DND-41 (cell line): ENCODE measurements around the gene TMEM203.
A peak's percentile ranks its signal among the peaks of the same experiment; 100 is the strongest.

ENCODE experiments used
- ATAC-seq: fragments of 200-7000 bp; cut with Tn5 transposase; 3 replicates; pipeline ENCODE4 v1.9.1; 2021; ENCODE audit warnings: low read depth; ENCODE audit not compliant: insufficient read depth
- DNase-seq: peaks from one replicate; pipeline ENCODE4 v3.0.0-alpha.2; 2020
- H2AFZ ChIP-seq: 2 replicates; pipeline ENCODE4 v1.6.0; 2012; ENCODE audit warnings: low read depth, low read length
- H3K27ac ChIP-seq: 2 replicates; pipeline ENCODE4 v1.5.1; 2012; ENCODE audit warnings: low read length, inconsistent platforms
- H3K27me3 ChIP-seq: fragments of 200-600 bp; sonication (generic); 2 replicates; pipeline ENCODE4 v1.6.0; 2012; ENCODE audit warnings: low read length, mild to moderate bottlenecking, inconsistent platforms; ENCODE audit not compliant: insufficient read depth, poor library complexity
- H3K36me3 ChIP-seq: 2 replicates; pipeline ENCODE4 v1.5.1; 2012; ENCODE audit warnings: low read length, inconsistent platforms; ENCODE audit not compliant: insufficient read depth
- H3K4me1 ChIP-seq: 2 replicates; pipeline ENCODE4 v1.5.1; 2012; ENCODE audit warnings: mild to moderate bottlenecking, low read length; ENCODE audit not compliant: insufficient read depth
- H3K4me2 ChIP-seq: 2 replicates; pipeline ENCODE4 v1.6.0; 2012; ENCODE audit warnings: mild to moderate bottlenecking, moderate library complexity, low read length, inconsistent platforms; ENCODE audit not compliant: insufficient read depth
- H3K4me3 ChIP-seq, 2 experiments: fragments of 200-600 bp in 1 of 2; shearing (Covaris generic) in 1 of 2; 2 replicates each; pipeline ENCODE4 v1.5.1; 2012 to 2016; ENCODE audit warnings: inconsistent platforms in 2 of 2, low read length in 2 of 2, mild to moderate bottlenecking in 2 of 2, low read depth in 1 of 2, moderate library complexity in 1 of 2
- H3K79me2 ChIP-seq: 2 replicates; pipeline ENCODE4 v1.6.0; 2012; ENCODE audit warnings: low read length, inconsistent platforms; ENCODE audit not compliant: insufficient read depth
- H3K9ac ChIP-seq: 2 replicates; pipeline ENCODE4 v1.6.0; 2012; ENCODE audit warnings: low read depth, mild to moderate bottlenecking, inconsistent platforms, low read length, moderate library complexity
- H3K9me3 ChIP-seq: 2 replicates; pipeline ENCODE4 v1.5.1; 2012; ENCODE audit warnings: low read length, moderate library complexity, mild to moderate bottlenecking, inconsistent platforms; ENCODE audit not compliant: insufficient read depth, severe bottlenecking
- H4K20me1 ChIP-seq: 2 replicates; pipeline ENCODE4 v1.6.0; 2012; ENCODE audit warnings: low read length; ENCODE audit not compliant: insufficient read depth
- CTCF ChIP-seq: IDR thresholded peaks from 2 replicates; pipeline ENCODE4 v1.5.1; 2012; ENCODE audit warnings: borderline replicate concordance, low read length, moderate library complexity, mild to moderate bottlenecking; ENCODE audit not compliant: poor library complexity, severe bottlenecking; ENCODE audit errors: extremely low read depth
- EZH2 ChIP-seq: IDR thresholded peaks from 3 replicates; pipeline ENCODE4 v1.6.1; 2012; ENCODE audit warnings: borderline replicate concordance, low read depth, mild to moderate bottlenecking, moderate library complexity, low read length, inconsistent platforms; ENCODE audit not compliant: severe bottlenecking

The TMEM203 gene

DNA sequence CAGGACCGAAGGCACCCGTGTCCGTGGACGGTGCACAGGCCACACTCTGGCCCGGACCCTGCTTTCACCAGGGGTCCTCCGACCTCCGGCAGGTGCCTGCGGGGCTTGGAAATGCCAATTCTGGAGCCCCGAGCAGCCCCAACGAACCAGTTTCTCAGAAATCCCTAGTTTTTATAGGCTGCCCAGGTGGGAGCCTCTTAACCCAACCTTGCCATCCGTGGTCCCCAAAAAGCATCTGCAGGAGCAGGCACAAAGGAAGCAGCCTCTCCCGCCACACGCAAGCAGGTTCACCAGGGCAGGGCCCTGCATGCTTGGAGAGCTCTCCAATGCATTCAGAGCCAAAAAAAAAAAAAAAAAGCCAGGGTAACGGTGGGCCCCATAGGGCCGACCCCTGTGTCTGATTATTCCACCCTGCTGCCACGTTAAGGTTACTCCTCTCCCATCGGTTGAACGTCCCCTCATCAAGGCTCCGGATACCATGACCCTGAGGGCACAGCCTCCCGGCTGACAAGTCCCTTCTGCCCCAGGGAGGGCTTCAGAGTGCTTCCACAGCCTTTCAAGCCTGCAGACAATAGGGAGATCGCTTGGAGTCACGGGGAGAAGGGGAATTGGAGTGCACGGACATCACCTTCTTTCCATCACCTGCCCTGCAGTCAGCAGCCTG is 4.1 kb downstream of the TMEM203 start:
- peak overlapping the region; percentile 89 for H3K27ac ChIP-seq
- TF ChIP-seq CTCF (no peak), EZH2 (no peak)
- H3K9ac ChIP-seq: peak overlapping the region; percentile 77
- H3K4me2 ChIP-seq: peak overlapping the region; percentile 97
- H3K4me3 ChIP-seq: peak overlapping the region; percentile 43 to 94
- peaks cover 55% of the 10 kb centered on the region for H3K79me2 ChIP-seq
- H4K20me1 ChIP-seq: peaks cover 42% of the 10 kb centered on the region
- H3K27me3 ChIP-seq: no peaks in the 10 kb centered on the region
- no peaks in the 10 kb centered on the region for H3K9me3 ChIP-seq
- ATAC-seq (no peak), DNase-seq (no peak)
- peak overlapping the region; percentile 87 for H2AFZ ChIP-seq
- H3K36me3 ChIP-seq: peaks cover 17% of the 10 kb centered on the region
- peaks cover 68% of the 10 kb centered on the region for H3K4me1 ChIP-seq

DNA sequence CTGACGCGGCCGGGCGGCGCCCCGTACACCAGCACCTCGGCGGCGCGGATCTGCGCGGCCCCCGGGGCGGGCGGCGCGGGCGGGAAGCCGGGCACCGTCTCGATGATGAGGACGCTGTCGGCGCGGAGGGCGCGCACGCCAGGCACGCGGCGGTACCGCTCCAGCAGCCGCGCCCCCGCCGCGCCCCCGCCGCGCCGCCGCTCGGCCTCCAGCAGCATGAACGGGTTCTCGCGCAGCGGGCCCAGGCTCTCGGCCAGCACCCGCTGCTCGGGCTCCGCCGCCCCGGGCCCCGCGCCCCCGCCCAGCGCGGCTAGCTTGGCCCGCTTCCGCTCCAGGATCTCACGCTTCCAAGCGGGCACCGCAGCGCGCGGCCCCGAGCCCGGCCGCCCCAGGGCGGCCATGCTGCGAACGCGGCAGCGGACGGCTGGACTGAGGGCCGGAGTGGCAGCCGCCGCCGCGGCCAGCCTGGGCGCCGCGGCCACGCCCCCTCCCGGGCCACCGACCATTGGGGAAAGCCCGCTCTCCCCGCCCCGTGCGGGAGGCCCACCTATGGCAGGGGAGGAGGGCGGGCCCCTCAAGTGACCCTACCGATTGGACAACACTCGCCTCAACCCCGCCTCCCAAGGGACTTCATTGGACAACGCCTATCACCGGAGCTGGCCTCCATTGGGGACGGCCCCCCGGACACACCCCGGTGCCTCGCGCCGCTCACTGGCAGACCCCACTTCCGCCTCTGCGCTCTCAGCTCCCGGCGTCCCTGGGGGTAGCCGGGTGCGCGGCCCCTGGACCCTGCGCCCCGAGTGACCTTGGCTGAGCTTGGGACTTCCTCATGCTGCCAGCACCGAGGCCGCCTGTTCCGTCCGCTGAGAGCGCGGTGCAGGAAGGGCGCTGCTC is 4.9 kb downstream of the TMEM203 start, which contains the start of gene TPRN:
Gene TPRN (minus strand): TSS at position 431 of the 894 bp plus-strand sequence. CDS start 30 bp downstream, at position 401.
- peaks cover 48% of the 10 kb centered on the region for H3K79me2 ChIP-seq
- TF ChIP-seq EZH2 (no peak), CTCF (no peak)
- ATAC-seq: peak; percentile 95

DNA sequence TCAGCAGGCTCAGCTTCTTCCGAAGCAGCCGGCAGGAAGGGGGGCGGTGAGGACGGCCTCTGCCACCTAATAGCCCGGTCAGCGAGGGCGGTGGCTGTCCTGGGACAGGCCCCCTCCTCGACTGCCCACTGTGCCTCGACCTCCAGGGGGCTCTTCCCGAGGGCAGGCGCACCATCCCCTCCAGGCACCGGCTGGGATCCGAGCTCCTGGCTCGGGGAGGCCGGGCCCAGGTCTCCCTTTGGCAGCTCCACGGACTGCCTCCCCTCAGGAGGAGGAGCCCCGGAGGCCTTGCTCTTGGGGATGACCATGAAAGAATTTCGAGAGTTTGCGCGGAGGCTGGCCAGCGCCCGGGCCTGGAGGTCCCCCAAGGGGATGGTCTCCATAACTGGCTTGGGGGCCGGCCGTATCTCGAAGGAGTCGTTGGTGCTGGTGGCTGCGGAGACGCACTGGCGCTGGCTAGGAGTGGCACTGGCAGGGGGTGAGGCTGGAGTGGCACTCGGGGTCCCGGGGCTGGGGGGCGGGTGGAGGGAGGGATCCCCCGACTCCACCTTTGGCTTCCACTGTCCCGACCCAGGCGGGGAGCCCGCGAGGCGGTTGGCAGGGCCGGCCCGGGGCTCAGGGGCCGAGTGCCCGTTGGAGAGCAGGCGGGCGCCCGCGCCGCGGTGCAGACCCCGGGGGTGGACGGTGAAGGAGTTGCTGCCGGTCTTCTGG is 5.9 kb downstream of the TMEM203 start:
- H3K27ac ChIP-seq: no peak overlapping the region
- H3K27me3 ChIP-seq: no peaks in the 10 kb centered on the region
- peak overlapping the region in 1 of 2 experiments; percentile 44; a peak in 2 of 4 replicates for H3K4me3 ChIP-seq
- peaks cover 59% of the 10 kb centered on the region for H3K4me1 ChIP-seq
- peaks cover 36% of the 10 kb centered on the region for H4K20me1 ChIP-seq
- H3K36me3 ChIP-seq: peaks cover 10% of the 10 kb centered on the region
- DNase-seq (no peak), ATAC-seq (no peak)
- no peak for TF ChIP-seq EZH2
- H3K4me2 ChIP-seq: peak overlapping the region; percentile 97
- no peak overlapping the region for H2AFZ ChIP-seq
- no peaks in the 10 kb centered on the region for H3K9me3 ChIP-seq
- peaks cover 39% of the 10 kb centered on the region for H3K79me2 ChIP-seq
- peak overlapping the region; percentile 45 for H3K9ac ChIP-seq

More for the DNA sequence above, 4.9 kb downstream of the TMEM203 start, which contains the start of gene TPRN:
- H4K20me1 ChIP-seq: peaks cover 42% of the 10 kb centered on the region
- DNase-seq: peak; percentile 99
- peak within 1 kb of the TSS; percentile 87 for H2AFZ ChIP-seq
- H3K27me3 ChIP-seq: no peaks in the 10 kb centered on the region
- peaks cover 64% of the 10 kb centered on the region for H3K4me1 ChIP-seq
- peak within 1 kb of the TSS; percentile 77 for H3K9ac ChIP-seq
- peak within 1 kb of the TSS; percentile 43 to 94 for H3K4me3 ChIP-seq
- H3K36me3 ChIP-seq: peaks cover 11% of the 10 kb centered on the region
- peak within 1 kb of the TSS; percentile 89 for H3K27ac ChIP-seq
- H3K4me2 ChIP-seq: peak within 1 kb of the TSS; percentile 97
- no peaks in the 10 kb centered on the region for H3K9me3 ChIP-seq
